GM12873 (cell line): ENCODE results near the gene IQCH.

Experiments used
- CTCF ChIP-seq: IDR thresholded peaks from 2 replicates; pipeline ENCODE4 v1.5.1; 2012; ENCODE audit warnings: low read depth, mild to moderate bottlenecking, moderate library complexity, low read length, control low read depth; ENCODE audit not compliant: insufficient read depth; ENCODE audit errors: missing control alignments

The IQCH gene

GRCh38 chr15:67349634-67350033 is 95.0 kb downstream of the IQCH start:
- no peak for TF ChIP-seq CTCF

- TF ChIP-seq CTCF: no peak
Measured at GRCh38 chr15:67350042-67350441, 95.5 kb downstream of the IQCH start.

- no peak for TF ChIP-seq CTCF
Measured at GRCh38 chr15:67358391-67358790, 103.8 kb downstream of the IQCH start.

- TF ChIP-seq CTCF: no peak
Measured at GRCh38 chr15:67358812-67359211, 104.2 kb downstream of the IQCH start.

- no peak for TF ChIP-seq CTCF
Measured at GRCh38 chr15:67359431-67360079, 105.0 kb downstream of the IQCH start.

GRCh38 chr15:67361100-67361499 is 106.5 kb downstream of the IQCH start:
- TF ChIP-seq CTCF: no peak

GRCh38 chr15:67365994-67366393 is 111.4 kb downstream of the IQCH start:
- no peak for TF ChIP-seq CTCF

- TF ChIP-seq CTCF: no peak
Measured at GRCh38 chr15:67366904-67367303, 112.3 kb downstream of the IQCH start.
